H9 (cell line): Measurements from ENCODE around the gene GALNT13. TPM values are rescaled to one million over a fixed set of nuclear protein-coding genes. Genes with fewer than 3 reads are reported as not detected.

Experiments used
- DNase-seq: peaks from one replicate; pipeline ENCODE4 v3.0.0-alpha.2; 2017
- H2AFZ ChIP-seq: one replicate; pipeline ENCODE4 v1.6.1; 2013; ENCODE audit warnings: mild to moderate bottlenecking, low read length, control low read depth, moderate library complexity
- H2AK5ac ChIP-seq: 2 replicates; pipeline ENCODE4 v1.6.1; 2013; ENCODE audit warnings: low read length, control low read depth, mixed read lengths; ENCODE audit not compliant: insufficient read length
- H2BK120ac ChIP-seq: one replicate; pipeline ENCODE4 v1.6.1; 2013; ENCODE audit warnings: low read depth, mild to moderate bottlenecking, low read length, control low read depth, inconsistent platforms; ENCODE audit not compliant: poor library complexity, severe bottlenecking
- H2BK12ac ChIP-seq: 2 replicates; pipeline ENCODE4 v1.6.1; 2013; ENCODE audit warnings: low read length, control low read depth, mixed read lengths, low read depth; ENCODE audit not compliant: insufficient read length
- H2BK15ac ChIP-seq: 2 replicates; pipeline ENCODE4 v1.6.1; 2013; ENCODE audit warnings: low read depth, low read length, control low read depth
- H2BK20ac ChIP-seq: one replicate; pipeline ENCODE4 v1.6.1; 2013; ENCODE audit warnings: low read depth, mild to moderate bottlenecking, low read length, control low read depth, inconsistent platforms; ENCODE audit not compliant: poor library complexity, severe bottlenecking
- H2BK5ac ChIP-seq: 2 replicates; pipeline ENCODE4 v1.6.1; 2013; ENCODE audit warnings: low read length, control low read depth, mixed read lengths; ENCODE audit not compliant: insufficient read length
- H3K14ac ChIP-seq: 2 replicates; pipeline ENCODE4 v1.6.1; 2013; ENCODE audit warnings: low read length, control low read depth; ENCODE audit not compliant: insufficient read depth
- H3K18ac ChIP-seq: 2 replicates; pipeline ENCODE4 v1.6.1; 2013; ENCODE audit warnings: low read depth, mild to moderate bottlenecking, mixed read lengths, low read length, control low read depth; ENCODE audit not compliant: insufficient read length
- H3K23ac ChIP-seq: 2 replicates; pipeline ENCODE4 v1.6.1; 2013; ENCODE audit warnings: low read length, control low read depth, mixed read lengths, low read depth; ENCODE audit not compliant: insufficient read length
- H3K23me2 ChIP-seq: 2 replicates; pipeline ENCODE4 v1.6.1; 2013; ENCODE audit warnings: low read depth, mild to moderate bottlenecking, mixed read lengths, low read length, control low read depth; ENCODE audit not compliant: insufficient read length, poor library complexity, severe bottlenecking
- H3K27ac ChIP-seq: 2 replicates; pipeline ENCODE4 v1.5.1; 2013; ENCODE audit warnings: low read length, control low read depth, mixed read lengths, low read depth; ENCODE audit not compliant: insufficient read length
- H3K27me3 ChIP-seq: 2 replicates; pipeline ENCODE4 v1.6.1; 2013; ENCODE audit warnings: low read length, control low read depth, inconsistent platforms; ENCODE audit not compliant: insufficient read depth
- H3K4ac ChIP-seq: 2 replicates; pipeline ENCODE4 v1.6.1; 2013; ENCODE audit warnings: low read depth, mild to moderate bottlenecking, control low read depth, inconsistent platforms, low read length, moderate library complexity
- H3K4me1 ChIP-seq: 2 replicates; pipeline ENCODE4 v1.6.1; 2013; ENCODE audit warnings: low read length, control low read depth, inconsistent platforms; ENCODE audit not compliant: insufficient read depth
- H3K4me2 ChIP-seq: 2 replicates; pipeline ENCODE4 v1.6.1; 2013; ENCODE audit warnings: low read length, control low read depth, mixed read lengths; ENCODE audit not compliant: insufficient read length, insufficient read depth
- H3K56ac ChIP-seq: 2 replicates; pipeline ENCODE4 v1.6.1; 2013; ENCODE audit warnings: low read depth, mild to moderate bottlenecking, mixed read lengths, low read length, control low read depth; ENCODE audit not compliant: insufficient read length
- H3K79me1 ChIP-seq: 2 replicates; pipeline ENCODE4 v1.6.1; 2013; ENCODE audit warnings: low read depth, mild to moderate bottlenecking, moderate library complexity, low read length, control low read depth, inconsistent platforms; ENCODE audit not compliant: insufficient read depth, poor library complexity, severe bottlenecking
- H3K79me2 ChIP-seq: 2 replicates; pipeline ENCODE4 v1.6.1; 2013; ENCODE audit warnings: low read length, control low read depth, inconsistent platforms; ENCODE audit not compliant: insufficient read depth
- H3K9ac ChIP-seq: 2 replicates; pipeline ENCODE4 v1.6.1; 2013; ENCODE audit warnings: low read length, control low read depth, mixed read lengths; ENCODE audit not compliant: insufficient read length; ENCODE audit errors: extremely low read depth
- H3K9me3 ChIP-seq: one replicate; pipeline ENCODE4 v1.6.1; 2013; ENCODE audit warnings: low read depth, low read length, inconsistent platforms; ENCODE audit not compliant: control insufficient read depth
- H3T11ph ChIP-seq: one replicate; pipeline ENCODE4 v1.6.1; 2013; ENCODE audit warnings: mild to moderate bottlenecking, low read length, control low read depth, inconsistent platforms
- H4K20me1 ChIP-seq: one replicate; pipeline ENCODE4 v1.6.1; 2013; ENCODE audit not compliant: control insufficient read depth, insufficient read length, insufficient read depth
- H4K5ac ChIP-seq: 2 replicates; pipeline ENCODE4 v1.6.1; 2013; ENCODE audit warnings: low read depth, mild to moderate bottlenecking, mixed read lengths, low read length, control low read depth; ENCODE audit not compliant: insufficient read length
- H4K8ac ChIP-seq: replicated peaks from 2 replicates; pipeline ENCODE4 v1.6.1; 2013; ENCODE audit warnings: low read length, control low read depth, mixed read lengths, low read depth; ENCODE audit not compliant: insufficient read length
- H4K91ac ChIP-seq: 2 replicates; pipeline ENCODE4 v1.6.1; 2013; ENCODE audit warnings: low read depth, mild to moderate bottlenecking, moderate library complexity, mixed read lengths, low read length, control low read depth; ENCODE audit not compliant: insufficient read length
- H3K27ac Mint-ChIP-seq, 3 experiments: 2 replicates in 2 of 3; 3 replicates in 1 of 3; pipeline ENCODE4 v1.8.0; 2020 to 2021; ENCODE audit warnings: mixed read lengths in 3 of 3, mild to moderate bottlenecking in 1 of 3, moderate library complexity in 1 of 3
- H3K27me3 Mint-ChIP-seq: 2 replicates; pipeline ENCODE4 v1.8.0; 2021; ENCODE audit warnings: low read depth, mild to moderate bottlenecking, moderate library complexity, mixed read lengths
- H3K36me3 Mint-ChIP-seq, 3 experiments: 2 replicates in 2 of 3; 3 replicates in 1 of 3; pipeline ENCODE4 v1.8.0; 2020 to 2021; ENCODE audit warnings: low read depth in 3 of 3, mixed read lengths in 3 of 3; ENCODE audit not compliant: insufficient read depth in 1 of 3
- H3K4me1 Mint-ChIP-seq, 2 experiments: 2 replicates each; pipeline ENCODE4 v1.8.0; 2020; ENCODE audit warnings: mixed read lengths in 2 of 2
- H3K4me3 Mint-ChIP-seq, 2 experiments: 2 replicates in 1 of 2; 3 replicates in 1 of 2; pipeline ENCODE4 v1.8.0; 2020 to 2021; ENCODE audit warnings: mild to moderate bottlenecking in 2 of 2, mixed read lengths in 2 of 2, moderate library complexity in 1 of 2
- H3K9me3 Mint-ChIP-seq, 2 experiments: 2 replicates in 1 of 2; 3 replicates in 1 of 2; pipeline ENCODE4 v1.8.0; 2020; ENCODE audit warnings: mild to moderate bottlenecking in 2 of 2, mixed read lengths in 2 of 2, moderate library complexity in 1 of 2
- CTCF ChIP-seq: fragments of 200-600 bp; sonication (generic); conservative IDR thresholded peaks from 3 replicates; pipeline ENCODE4 v1.8.0; 2021; ENCODE audit warnings: antibody characterized with exemption, mild to moderate bottlenecking
- WGBS: extraction: QIAGEN DNeasy Blood & Tissue Kit; methylation state at CpG from one replicate; pipeline ENCODE4 v1.1.7; 2013; ENCODE audit warnings: missing lambda C conversion rate, low lambda C conversion rate, mixed read lengths; ENCODE audit not compliant: insufficient read length; ENCODE audit errors: extremely low coverage; 5-methylcytosine and 5-hydroxymethylcytosine counted together
- total RNA-seq: library from RNA; stranded (reverse); gene quantifications from 2 replicates; pipeline ENCODE4 v1.2.1, GENCODE V29; 2021

The GALNT13 gene
- total RNA-seq, 1 experiment from 2014 or later, result 6.6 TPM

- H3K4ac ChIP-seq, result no peak overlapping the region
- H4K5ac ChIP-seq, result no peak overlapping the region
- H3K27me3 Mint-ChIP-seq, result no peaks in the 10 kb centered on the region
- no peak overlapping the region for H3K4me2 ChIP-seq
- no peak overlapping the region for H3K23ac ChIP-seq
- H2BK15ac ChIP-seq, result no peak overlapping the region
- H4K91ac ChIP-seq, result no peak overlapping the region
- no peak overlapping the region for H3K18ac ChIP-seq
- H3K79me2 ChIP-seq, result no peaks in the 10 kb centered on the region
- H3K14ac ChIP-seq, result no peak overlapping the region
- H3K79me1 ChIP-seq, result no peaks in the 10 kb centered on the region
- H2BK20ac ChIP-seq, result no peak overlapping the region
- H2BK120ac ChIP-seq, result no peak overlapping the region
- H3K4me1 Mint-ChIP-seq, result no peaks in the 10 kb centered on the region
- H2BK12ac ChIP-seq, result no peak overlapping the region
- no peaks in the 10 kb centered on the region for H3K4me1 ChIP-seq
- no peak overlapping the region for H4K8ac ChIP-seq
- DNase-seq, result no peak
- H3T11ph ChIP-seq, result no peak overlapping the region
- no peak for TF ChIP-seq CTCF
- H2BK5ac ChIP-seq, result no peak overlapping the region
- H4K20me1 ChIP-seq, result no peaks in the 10 kb centered on the region
- no peak overlapping the region for H2AFZ ChIP-seq
- no peaks in the 10 kb centered on the region for H3K23me2 ChIP-seq
- H3K27ac ChIP-seq, result no peak overlapping the region
- no CpG with 5 or more reads among the region's 2 CpGs for WGBS
- no peak overlapping the region for H3K4me3 Mint-ChIP-seq
- no peak overlapping the region for H3K56ac ChIP-seq
- no peaks in the 10 kb centered on the region for H3K9me3 ChIP-seq
- H2AK5ac ChIP-seq, result no peak overlapping the region
- no peaks in the 10 kb centered on the region for H3K36me3 Mint-ChIP-seq
- H3K27me3 ChIP-seq, result no peaks in the 10 kb centered on the region
- H3K9me3 Mint-ChIP-seq, result no peaks in the 10 kb centered on the region
- H3K9ac ChIP-seq, result no peak overlapping the region
- no peak overlapping the region for H3K27ac Mint-ChIP-seq
These were observed 177.2 kb downstream of the GALNT13 start for GRCh38 chr2:154048905-154049304.
